Activated T-helper 1 cell treated with anti-CD3 and anti-CD28 coated beads, Interleukin-2, amount 50 U/mL, for 16 hours (primary cell): ENCODE results near the gene VPS9D1.
A peak's percentile ranks its signal among the peaks of the same experiment; 100 is the strongest.

ENCODE experiments used
- DNase-seq, 2 donors: peaks; one replicate each; pipeline ENCODE4 v3.0.0-alpha.2; 2020; ENCODE audit warnings: low read depth in 1 of 2, low spot score in 1 of 2

VPS9D1 gene

GRCh38 chr16:89733322-89733721 is 12.6 kb upstream of the VPS9D1 start:
- no peak for DNase-seq

GRCh38 chr16:89732918-89733242 is 12.2 kb upstream of the VPS9D1 start:
- no peak for DNase-seq

DNA sequence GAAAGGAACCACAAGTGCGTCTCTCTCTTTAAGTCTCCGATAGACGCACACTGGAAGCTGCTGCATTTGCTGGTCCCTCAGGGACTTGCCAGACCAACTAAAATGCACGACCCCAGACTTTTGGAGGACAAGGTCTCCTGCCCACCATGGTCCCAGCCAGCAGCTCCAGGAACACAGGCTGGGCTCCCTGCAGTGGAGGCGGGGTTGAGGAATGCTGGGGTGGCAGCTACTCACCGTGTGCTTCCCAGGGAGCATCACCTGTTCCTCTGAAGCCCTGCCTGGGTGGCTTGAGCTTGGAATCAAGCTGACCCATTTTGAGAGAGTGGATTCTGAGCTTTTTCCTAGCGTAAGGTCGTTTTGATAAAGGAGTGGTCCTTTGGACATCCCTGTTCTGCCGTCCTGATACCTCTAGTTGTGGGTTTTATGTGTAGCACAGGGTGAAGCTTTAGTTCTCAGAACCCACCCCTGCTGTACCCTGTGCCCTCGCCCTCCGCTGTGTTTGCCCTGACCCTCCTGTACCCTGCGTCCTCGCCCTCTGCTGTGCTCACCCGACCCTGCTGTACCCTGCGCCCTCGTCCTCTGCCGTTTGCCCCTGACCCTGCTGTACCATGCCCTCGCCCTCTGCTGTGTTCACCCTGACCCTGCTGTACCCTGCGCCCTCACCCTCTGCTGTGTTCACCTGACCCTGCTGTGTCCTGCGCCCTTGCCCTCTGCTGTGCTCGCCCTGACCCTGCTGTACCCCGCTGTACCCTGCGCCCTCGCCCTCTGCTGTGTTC is 11.6 kb upstream of the VPS9D1 start:
- DNase-seq = no peak

DNA sequence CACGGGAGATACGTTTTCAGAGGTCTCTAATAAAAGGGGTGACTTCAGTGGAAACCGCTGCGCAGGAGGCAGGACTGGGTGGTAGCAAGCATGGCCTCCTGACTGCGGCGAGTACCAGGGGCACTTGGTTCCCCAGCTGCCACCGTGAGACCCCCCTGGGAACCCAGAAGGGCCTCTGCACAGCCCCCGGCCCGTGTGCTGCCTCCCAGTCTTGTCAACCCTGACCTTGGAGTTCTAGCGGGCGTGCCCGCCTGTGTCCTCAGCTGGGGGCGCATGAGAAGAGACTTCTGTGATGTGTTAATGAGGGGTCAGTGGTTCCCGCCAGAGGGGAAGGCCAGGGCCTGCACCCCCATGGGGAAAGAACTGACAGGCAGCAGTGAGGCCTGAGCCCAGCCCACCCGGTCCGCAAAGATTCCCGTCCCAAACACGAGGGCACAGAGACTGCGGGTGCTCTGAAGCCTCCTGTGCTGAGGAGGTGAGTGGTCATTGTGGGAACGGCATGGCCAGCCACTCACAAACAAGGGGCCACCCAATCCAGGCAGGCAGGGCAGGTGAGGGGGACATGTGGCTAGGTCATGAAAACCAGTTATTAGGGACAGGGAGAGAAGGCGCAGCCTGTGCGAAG is 10.0 kb upstream of the VPS9D1 start:
- no peak for DNase-seq

DNA sequence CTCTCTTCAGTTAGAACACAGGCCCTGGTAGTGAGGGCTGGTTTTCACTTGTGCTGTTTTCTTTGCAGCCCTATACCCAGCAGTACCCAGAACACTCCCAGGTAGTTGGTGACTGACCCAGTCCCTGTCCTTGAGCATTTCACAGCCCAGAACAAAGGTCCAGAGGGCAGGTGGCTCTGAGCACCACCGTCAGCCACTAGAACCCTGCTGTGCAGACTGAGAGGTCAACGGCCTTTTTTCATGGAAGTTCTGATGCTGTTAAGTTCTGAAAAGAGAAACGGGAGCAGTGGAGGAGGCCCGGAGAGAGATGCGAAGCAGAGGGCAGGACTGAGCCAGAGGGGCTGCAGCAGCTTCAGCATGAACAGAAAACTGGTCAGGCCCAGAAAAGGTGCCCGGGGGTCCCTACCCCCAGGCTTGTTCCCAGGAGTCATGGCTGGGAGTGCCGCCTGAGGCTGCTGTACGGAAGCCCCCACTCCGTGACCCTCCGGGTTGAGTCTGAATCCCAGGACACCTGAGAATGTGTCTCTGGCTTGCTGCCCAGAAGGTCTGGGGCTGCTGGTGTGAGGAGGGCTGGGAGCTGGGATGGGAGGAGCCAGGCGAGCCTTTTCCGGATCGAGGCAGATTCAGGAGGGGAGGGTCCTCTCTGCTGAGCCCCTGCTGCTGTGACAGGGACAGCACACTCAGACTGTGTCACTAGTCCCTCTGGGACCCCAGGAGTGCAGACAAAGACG is 9.3 kb upstream of the VPS9D1 start:
- DNase-seq = no peak

GRCh38 chr16:89729293-89729692 is 8.6 kb upstream of the VPS9D1 start:
- no peak for DNase-seq

GRCh38 chr16:89727406-89728120 is 6.9 kb upstream of the VPS9D1 start:
- no peak for DNase-seq

GRCh38 chr16:89723279-89724250 is 2.9 kb upstream of the VPS9D1 start:
- DNase-seq = peak; percentile 55 to 69

DNA sequence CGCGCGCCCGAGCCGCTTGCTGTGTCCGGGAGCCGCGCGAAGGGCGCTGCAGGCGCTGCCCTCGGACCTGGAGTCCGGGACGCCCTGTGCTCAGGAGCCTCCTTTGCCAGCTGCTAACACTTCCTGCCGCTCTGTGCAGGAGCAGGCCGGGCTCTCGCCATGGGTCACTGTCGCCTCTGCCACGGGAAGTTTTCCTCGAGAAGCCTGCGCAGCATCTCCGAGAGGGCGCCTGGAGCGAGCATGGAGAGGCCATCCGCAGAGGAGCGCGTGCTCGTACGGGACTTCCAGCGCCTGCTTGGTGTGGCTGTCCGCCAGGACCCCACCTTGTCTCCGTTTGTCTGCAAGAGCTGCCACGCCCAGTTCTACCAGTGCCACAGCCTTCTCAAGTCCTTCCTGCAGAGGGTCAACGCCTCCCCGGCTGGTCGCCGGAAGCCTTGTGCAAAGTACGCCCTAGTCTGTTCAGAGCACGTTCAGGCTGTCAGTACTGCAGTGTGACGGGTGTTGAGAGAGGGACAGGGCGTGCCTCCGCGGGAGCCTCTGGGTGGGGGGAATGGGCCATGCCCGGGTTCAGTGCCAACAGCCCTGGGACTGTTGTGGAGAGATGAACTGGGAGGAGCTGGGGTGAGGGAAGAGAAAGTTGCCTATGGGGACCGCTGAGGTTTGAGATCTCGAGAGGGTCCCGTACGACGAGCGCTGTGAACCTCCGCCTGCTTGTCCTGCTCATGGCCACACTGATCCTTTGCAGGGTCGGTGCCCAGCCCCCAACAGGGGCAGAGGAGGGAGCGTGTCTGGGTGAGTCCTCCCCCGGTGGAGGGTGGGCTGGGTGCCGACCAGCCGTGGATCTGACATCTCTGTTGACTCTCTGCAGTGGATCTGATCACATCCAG is 1.9 kb upstream of the VPS9D1 start:
- DNase-seq = peak; percentile 42 to 66

GRCh38 chr16:89721546-89722391 is 1.1 kb upstream of the VPS9D1 start:
- DNase-seq = peak; percentile 79 to 85

GRCh38 chr16:89720551-89720812 is 216 bp downstream of the VPS9D1 start:
- no peak for DNase-seq

DNA sequence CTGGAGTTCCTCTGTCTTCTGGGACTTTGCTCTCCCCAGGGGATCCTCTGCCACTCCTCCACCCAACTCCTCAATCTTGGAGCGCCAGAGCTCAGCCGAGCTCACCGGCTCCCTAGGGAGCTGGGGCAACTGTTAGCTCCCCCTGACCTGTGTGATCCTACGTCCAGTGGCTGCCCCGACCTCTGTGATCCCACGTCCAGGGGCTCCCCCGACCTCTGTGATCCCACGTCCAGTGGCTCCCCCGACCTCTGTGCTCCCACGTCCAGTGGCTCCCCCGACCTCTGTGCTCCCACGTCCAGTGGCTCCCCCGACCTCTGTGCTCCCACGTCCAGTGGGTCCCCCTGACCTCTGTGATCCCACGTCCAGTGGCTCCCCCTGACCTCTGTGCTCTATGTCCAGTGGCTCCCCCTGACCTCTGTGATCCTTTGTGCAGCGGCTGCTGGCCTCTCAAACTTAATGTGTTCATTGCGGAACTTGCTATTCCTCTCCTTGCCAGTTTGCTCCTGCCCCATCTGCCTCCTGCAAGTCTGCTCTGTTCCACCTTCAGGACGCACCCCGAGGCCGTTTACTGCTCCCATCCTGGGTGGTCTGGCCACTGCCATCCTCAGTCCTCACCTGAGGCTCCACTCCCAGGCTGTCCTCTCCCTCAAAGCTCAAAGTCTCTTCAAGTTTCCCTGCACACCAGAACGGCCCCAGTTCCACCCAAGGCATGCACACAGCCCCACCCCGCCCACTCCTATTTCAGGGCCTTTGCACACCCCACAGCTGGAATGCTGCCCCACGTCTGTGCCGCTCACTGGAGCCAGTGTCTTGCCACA is 2.8 kb downstream of the VPS9D1 start:
- DNase-seq = no peak

DNA sequence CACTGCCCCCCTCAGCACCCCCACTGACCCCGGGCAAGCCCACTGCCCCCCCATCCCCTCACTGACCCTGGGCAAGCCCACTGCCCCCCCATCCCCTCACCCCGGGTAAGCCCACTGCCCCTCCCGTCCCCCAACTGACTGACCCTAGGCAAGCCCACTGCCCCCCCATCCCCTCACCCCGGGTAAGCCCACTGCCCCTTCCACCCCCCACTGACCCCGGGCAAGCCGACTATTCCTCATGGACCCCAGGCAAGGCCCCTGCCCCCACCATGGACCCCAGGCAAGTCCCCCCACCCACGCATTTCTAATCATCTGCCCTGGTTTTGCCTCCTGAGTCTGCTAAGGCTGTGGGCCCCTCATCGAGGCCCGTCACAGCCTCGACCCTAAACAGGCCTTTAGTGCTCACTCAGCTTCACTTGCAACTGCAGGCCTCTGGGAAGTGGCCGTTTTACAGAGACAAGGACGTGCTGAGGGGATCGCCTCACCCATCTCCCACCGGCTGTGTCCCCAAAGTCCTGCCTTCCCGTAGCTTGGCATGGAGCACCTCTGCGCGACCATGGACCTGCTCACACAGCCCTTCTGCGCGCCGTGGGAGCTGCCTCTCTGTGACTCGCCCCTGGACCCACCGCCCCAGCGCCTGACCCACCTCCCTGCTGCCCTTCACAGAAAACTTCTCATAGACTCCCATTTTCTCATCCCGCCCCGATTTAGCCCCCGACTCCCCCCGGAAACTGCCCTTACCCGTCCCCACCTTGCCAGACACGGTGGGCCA is 3.6 kb downstream of the VPS9D1 start:
- no peak for DNase-seq

DNA sequence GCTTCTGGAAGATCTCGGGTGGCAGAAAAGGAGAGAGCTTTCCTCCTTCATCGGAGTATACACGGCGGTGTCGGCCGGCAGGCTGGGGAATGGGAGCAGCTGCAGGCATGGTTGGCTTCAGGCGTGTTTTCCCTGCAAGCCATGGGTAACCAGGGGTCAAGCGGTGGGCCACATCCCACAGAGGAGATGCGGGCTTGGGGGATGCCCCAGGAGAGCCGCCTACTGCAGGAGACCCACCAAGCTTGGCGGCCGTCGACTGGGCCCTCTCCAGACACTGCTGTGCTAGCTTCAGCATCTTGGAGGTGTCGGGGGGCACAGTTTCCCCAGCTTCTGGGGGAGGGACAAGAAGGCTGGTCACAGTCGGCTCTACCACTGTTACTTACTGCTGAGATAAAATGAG is 4.2 kb downstream of the VPS9D1 start:
- DNase-seq = no peak

- no peak for DNase-seq
These were observed 8.4 kb downstream of the VPS9D1 start for GRCh38 chr16:89712274-89712781.

- DNase-seq = peak; percentile 25 to 64
These were observed 9.0 kb downstream of the VPS9D1 start for GRCh38 chr16:89711601-89712273.
